Renal pelvis (tissue), 4 donors: ENCODE measurements around the gene GTF2A1L. TPM values are rescaled to one million over a fixed set of nuclear protein-coding genes. Genes with fewer than 3 reads are reported as not detected.
"Not testable (repeated sequence)": the region's sequence is repeated elsewhere in the genome, so short reads cannot be mapped to it uniquely, and the experiment has no call there.

Source experiments
- DNase-seq: peaks from one replicate; pipeline ENCODE4 v3.0.0-alpha.2; 2013
- polyA plus RNA-seq, 3 donors: library from polyadenylated mRNA; unstranded; fragments of 120-200 nt; gene quantifications; one replicate each; pipeline ENCODE4 v1.2.1, GENCODE V29; 2013; ENCODE audit not compliant: insufficient read length in 3 of 3

GTF2A1L gene
- polyA plus RNA-seq, 3 donors = 0.95 to 1.1 TPM; not detected in 1

DNA sequence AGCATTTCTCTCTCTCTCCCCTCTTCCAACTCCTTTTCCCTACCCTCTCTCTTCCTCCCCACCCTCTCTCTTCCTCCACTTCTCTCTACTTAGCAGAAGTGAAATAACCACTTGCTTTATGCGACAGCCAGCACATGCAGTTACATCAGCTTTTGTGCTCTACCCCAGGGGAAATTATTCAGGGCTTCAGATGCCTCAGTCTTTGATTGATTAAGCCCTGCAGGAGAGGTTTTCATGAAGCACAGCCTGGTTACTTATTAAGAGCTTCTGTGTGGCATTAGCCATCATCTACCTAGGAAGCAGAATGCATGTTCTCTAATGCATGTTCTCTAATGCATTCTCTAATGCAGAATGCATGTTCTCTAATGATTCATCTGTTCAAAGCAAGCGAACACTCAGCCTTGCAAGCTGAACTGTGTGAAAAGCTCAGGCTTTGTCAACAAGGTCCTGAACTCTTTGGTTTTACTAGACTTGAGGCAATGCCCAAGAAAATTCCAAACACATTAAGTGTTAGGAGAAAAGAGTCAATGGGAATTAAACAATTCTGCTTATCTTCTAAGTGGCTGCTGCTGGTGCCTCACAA is 81.8 kb downstream of the GTF2A1L start:
- no peak for DNase-seq

DNA sequence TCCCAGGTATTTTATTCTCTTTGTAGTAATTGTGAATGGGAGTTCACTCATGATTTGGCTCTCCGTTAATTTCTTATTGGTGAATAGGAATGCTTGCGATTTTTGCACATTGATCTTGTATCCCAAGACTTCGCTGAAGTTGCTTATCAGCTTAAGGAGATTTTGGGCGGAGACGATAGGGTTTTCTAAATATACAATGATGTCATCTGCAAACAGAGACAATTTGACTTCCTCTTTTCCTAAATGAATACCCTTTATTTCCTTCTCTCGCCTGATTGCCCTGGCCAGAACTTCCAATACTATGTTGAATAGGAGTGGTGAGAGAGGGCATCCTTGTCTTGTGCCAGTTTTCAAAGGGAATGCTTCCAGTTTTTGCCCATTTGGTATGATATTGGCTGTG is 86.0 kb downstream of the GTF2A1L start:
- not testable (repeated sequence) for DNase-seq

DNA sequence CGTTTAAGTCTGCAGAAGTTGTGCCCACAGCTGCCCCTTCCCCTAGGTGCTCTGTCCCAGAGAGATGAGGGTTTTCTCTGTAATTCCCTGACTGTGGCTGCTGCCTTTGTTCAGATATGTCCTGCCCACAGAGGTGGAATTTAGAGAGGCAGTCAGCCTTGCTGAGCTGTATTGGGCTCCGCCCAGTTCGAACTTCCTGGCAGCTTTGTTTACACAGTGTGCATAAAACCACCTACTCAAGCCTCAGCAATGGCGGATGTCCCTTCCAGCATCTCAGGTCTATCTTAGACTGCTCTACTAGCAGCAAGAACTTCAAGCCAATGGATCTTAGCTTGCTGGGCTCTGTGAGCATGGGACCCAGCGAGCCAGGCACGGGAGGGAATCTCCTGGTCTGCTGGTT is 89.8 kb downstream of the GTF2A1L start:
- DNase-seq = no peak

DNA sequence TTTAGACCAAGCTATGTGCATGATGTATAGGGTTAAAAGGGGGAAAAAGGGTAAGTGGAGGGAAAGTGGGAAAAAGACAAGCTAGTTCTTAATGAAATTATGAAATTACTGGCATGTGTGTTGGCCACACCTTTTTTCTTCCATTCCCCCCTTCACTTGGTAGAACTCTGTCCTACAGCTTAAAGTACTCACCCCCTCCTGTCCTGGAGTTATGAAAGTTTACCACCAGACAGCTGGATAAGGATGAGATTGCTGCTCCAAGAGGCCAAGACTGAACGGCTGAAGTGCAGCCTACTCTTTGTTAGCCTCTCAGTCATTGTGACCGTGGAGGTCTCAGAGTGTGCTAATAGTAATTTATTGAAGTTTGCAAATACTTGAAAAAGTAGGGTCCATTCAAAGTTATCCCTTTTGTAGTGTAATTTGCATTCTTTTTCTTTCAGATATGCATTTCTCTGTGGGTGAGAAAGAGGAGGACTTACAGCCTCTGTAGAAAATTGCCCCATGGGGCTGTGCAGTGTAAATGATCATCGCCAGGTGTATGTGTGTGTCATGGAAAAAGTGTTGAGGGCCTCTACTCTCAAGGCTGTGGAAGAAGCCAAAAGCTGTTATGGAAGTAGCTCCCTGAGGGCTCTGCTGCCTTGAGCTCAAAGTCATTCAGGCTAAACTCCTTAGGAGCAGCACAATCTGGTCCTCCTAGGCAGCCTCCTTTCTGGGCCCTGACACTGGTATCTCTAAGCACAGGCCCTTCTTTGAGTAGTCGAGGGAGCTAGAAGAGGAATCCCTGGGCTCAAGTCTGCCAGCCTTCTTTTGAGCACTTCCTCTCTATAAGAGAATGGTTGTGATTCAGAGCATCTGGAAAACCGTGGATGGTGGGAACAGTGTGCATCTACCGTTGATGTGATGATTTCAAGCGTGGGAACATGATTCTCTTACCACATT is 91.7 kb downstream of the GTF2A1L start:
- DNase-seq = no peak

DNA sequence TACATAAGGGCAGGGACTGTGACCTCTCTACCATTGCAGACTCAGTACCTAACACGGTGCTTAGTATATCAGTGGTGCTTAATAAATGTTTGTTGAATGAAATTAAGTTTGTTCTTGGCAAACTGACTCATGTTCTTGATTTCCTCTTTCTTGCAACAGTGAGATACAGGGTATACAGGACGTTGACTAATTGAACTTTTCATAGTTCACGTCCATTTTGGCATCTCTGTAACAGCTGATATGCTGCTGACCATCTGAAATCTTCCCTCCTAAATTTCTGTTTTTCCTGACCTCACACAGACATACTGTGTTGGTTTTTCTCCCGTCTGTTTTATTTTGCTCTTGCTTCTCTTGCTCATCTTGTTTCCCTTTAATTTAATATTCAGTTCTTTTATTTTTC is 93.7 kb downstream of the GTF2A1L start:
- DNase-seq = no peak

DNA sequence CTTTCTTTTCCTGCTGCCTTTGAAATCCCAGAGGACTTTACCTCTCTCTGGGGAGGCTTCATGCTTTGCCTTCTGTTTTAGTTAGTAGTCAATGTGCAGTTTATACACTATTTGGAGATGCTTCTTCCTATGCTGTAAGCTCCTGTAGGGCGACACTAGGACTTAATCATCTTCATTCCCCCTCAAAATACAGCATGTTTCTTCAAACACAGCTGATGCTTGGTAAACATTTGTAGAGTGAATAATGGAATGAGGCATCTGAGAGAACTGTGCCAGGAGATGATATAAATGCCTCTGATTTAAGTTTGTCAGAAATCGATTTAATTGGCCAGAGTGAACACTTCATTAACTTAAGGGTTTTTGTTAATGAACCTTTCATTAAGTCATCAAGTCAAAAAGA is 94.5 kb downstream of the GTF2A1L start:
- DNase-seq = no peak

DNA sequence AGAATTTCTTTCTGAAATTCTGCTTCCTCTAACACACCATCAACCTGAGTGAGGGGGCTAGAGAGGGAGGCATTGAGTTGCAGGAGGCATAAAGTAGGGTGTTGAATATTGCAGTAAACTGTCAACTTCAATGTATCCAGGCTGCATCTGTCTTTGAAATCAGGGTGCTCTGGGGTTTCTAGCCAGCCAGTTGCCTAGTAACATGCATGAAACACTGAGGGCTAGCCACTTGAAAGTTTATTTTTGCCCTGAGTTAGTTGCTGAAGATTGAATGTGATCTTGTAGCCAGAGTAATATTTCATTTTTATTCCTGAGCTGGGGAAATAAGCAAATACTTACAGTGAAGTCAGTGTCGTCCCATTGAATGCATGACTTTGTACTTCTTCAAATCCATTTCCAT is 96.0 kb downstream of the GTF2A1L start:
- DNase-seq = no peak

DNA sequence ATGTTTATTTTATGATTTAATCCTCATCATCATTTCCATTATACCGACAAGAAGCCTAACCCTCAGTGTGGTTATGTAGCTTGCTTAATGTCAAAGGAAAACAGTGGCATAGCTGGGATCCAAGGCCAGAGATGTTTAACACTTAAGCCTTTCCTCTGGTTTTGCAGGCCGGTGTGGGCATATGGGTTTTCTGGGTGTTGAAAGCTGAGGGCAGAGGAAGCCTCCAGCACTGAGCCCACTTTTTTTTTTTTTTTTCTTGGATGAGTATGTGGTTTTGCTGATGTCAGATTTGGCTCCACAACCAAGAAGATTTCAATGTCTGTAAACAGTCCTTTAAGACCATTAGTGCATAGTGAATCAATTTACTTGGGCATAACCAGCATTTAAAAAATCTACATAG is 96.6 kb downstream of the GTF2A1L start:
- DNase-seq = no peak

DNA sequence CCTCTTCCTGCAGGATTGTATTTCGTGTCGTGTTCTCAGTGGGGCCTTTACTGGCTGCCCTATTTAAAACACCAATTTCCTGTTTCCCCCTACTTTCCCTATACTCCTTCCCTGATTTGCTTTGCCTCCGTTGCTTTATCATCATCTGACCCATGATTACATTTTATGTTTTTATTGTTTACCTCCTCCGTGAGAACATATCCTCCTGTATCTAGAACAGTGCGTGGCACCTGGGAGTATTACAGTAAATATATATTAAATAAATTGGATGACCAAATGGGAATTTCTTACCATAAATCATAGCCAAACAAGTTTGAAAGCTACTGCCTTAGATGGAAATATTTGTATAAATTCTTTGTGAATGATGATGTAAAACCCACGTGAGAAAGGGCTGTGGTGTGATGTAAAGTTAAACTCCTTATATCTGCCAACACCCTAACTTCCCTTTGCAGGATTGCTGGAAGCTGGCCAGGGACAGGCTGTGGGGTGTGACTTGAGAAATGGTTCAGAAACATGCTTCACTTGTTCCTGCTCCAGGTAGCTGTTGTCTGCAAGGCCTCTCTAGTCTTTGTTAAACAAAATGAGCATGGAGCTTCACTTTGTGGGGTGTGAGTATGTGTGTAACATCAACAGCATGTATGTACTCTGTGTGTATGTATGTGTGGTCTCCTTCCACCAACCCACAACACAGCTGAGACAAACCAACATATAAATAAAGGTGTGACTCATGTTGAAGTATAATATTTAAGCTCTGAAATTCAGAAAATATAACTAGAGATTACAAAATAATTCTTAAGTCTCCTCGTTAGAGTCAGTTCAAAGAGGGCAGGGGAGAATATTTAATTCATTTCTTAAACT is 97.6 kb downstream of the GTF2A1L start:
- no peak for DNase-seq

DNA sequence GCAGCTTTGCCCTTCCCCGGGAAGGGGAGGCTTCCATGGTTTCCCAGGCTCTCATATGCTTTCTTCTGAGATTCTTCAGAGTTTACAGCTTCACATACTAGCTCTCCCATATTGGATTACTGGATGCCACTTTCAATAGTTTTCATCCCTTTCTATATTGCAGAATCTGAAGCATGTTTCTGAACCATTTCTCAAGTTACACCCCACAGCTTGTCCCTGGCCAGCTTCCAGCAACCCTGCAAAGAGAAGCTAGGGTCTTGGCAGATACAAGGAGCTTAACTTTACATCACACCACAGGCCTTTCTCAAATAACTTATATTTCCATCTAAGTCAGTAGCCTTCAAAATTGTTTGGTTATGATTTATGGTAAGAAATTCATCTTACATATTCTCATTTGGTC is 98.3 kb downstream of the GTF2A1L start:
- DNase-seq = no peak

DNA sequence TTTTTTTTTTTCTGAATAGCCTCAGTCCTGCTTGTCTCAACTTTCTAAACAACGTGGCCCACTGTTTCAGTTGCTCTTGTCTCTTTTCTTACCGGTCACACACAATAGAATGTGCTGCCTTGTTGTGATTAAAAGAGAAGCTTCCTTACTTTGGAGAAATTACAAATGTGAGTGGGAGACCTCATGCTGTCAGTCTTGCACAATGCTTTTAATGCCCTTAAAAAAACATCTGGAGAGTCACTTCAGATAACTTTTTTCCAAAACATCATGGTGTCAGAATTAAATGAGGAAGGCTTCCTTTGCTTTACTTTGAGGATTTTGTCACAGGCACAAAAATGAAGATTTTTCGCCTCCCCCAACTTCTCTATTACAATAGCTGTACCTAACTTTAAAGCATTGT is 100.2 kb downstream of the GTF2A1L start:
- no peak for DNase-seq

DNA sequence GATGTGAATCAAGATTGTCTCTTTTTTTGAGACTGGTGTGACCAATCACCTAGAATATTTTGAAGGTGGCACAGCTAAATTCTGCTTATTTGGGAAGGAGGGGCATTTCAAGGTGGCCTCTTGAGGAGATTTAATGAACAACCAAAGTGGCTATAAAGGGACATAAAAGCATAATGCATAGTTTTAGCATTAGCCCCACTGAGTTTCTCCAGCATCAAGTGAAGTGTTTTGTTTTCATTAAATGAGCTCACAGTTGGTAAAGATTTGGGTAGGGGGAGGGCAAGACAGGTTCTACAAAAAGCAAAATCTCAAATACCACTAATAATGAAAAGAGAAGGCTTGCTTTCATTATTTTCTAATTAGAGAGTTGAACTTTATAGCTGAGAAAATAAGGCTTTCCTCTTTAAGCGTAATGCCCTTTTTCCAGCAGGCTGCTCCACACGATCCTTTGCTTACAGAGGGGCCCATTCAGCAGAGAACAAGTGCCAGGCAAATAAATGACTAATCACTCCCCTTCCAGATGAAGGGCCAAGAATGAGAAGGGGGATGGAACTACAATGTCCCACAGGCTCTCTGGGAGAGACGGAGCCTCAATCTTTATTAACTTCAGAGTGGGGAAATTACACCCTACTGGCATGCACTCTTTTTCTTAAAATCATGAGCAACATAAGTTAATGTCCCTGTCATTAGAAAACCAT is 102.0 kb downstream of the GTF2A1L start:
- DNase-seq = no peak

DNA sequence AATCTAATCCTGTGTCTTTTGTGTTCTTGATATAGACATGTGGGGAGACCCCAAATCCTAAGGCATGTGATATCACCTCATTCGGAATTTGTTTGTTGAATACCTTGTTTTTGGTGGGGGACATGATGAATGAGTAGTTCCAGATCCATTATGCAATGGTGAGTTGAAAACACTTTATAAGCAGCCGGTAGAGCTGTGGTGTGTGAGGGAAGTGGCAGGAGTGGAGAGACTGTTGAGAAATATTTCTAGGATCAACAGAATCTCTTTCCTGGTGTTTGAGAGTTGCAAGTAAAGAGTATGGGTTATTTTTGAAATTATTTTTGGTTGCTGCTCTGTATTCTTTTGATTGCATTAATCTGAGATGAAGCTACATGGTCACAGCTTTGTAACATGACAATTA is 103.5 kb downstream of the GTF2A1L start:
- DNase-seq = no peak

DNA sequence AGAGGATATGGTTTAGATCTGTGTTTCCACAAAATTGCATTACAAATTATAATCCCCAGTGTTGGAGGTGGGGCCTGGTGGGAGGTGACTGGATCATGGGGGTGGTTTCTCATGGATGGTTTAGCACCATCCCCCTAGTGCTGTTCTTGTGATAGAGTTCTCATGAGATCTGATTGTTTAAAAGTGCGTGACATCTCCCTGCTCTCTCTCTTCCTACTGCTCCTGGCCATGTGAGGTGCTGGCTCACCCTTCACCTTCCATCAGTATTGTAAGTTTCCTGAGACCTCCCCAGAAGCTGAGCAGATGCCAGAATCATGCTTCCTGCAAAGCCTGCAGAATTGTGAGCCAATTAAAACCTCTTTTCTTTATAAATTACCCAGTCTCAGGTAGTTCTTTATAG is 104.7 kb downstream of the GTF2A1L start:
- DNase-seq = no peak

DNA sequence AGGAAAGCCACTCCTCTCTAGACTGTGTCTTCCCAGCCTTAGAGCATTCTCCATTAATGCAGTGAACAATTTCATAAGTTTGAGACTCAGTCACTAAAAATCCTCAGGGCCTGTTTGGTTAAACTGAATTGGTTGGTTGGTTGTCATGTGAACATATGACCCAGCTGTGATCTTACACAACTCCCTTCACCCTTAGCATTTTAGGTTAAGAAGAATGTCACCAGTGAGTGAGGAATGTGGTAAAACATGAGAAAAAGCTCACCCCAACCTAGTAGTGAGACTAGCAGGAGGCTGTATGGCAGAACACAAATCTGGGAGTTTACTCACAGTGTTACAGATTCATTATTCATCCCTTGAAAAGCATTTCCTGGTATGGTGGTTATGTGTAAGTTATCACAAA is 105.5 kb downstream of the GTF2A1L start:
- DNase-seq = no peak

DNA sequence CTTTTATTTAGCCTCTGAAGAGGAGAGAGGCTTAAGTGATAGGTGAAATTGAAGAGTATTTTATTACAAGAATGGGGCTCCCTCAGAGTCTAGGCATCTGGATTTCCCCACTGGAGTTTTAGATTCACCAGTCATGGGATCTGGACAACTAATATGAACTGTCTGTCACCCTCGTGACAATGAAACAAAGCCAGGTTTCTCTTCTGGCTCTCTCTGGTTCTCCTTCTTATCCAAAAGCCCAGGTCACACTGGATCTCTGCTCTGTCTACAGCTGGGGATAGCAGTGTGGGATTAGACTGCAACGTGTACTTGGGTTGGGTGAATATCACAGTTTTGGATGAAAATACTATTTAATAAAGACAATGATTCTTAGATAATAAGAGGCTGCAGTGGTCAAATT is 106.6 kb downstream of the GTF2A1L start:
- no peak for DNase-seq

DNA sequence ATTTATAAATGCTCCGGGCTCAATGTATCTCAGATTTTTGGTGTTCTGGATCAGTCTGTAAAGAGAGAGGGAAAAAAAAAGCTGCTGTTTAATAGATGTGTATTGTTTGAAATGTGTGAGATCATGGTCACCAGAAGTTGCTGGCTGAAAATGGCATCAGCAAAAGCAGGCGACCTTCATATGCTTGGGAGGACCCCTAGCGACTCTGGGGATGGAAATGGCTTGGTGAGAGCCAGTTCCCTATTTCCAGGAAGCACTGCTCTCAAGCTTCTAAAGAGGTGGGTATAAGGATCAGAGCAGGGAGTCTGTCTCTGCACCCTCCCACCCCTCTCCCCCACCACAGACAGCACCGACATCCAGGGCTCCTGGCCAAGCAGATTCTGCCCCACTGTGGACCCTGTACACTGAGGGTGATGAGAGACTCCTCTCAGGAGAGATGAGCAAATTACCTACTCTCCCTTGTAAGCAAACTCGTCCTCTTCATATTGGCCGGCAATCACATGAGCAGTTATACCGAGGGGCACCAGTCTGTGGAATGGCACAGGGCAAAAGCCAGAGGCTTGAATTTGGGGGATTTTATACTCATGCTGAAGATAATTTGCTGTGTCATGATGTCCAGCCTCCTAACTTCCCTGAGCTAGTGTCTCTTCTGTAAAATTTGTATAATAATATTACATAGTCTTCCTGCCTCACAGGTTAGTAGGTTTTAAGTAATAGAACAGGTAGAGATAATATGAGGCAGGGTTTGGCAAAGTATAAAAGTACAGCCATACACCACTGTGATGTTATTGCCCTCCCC is 108.2 kb downstream of the GTF2A1L start:
- DNase-seq = no peak

DNA sequence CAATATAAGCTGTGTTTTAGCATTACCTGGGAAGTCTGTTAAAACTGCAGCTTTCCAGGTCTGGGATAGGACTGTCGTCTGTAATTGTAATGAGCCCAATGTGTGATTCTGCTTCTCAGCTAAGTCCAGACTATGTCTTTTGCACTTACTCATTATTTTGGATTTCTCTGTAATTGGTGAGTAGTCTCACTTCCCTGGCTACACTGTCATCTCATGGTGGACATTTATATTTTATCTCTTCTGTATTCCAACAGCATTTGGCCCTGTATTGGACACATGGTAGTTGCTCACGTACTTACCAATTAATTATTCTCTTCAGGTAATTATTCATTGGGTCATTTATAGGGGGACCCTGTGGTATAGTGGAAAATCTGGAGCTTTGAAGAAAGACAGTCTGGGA is 109.9 kb downstream of the GTF2A1L start:
- no peak for DNase-seq

DNA sequence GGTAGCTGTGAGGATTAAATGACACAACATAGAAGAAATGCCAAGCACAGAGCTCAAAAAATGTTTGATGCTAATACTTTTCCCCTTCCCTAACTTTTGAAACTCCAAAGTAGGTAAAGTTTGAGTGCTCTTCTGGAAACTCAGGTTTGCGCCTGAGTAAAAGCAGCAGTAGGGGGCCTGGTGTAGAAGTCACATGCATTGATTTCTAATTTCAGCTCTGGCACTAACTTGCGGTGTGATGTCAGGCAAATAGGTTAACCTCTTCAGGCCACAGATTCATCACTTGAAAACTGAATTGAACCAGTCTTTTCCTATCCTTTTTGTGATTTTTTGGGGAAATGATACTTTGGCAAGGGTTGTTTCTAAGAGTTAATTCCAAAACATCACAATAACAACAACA is 110.6 kb downstream of the GTF2A1L start:
- no peak for DNase-seq

DNA sequence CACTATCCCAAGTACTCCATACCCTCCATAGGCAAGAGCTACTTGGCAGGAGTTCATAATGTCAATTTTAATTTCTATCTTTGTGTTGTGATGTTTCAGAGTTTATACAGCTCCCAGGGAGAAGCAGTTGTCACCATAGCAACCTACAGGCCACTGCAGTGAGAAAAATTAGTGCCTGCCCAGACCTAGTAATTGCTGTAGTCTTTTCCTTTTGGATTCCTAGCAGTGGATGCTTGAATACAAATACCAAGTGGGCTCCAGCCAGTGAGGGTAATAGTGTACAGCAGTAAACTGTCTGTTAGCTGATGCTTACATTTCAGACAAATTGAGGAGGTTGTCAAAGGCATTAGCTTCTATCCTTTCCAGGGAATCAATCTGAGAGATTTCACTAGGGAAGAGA is 111.2 kb downstream of the GTF2A1L start:
- no peak for DNase-seq
